SKM-1 treated with dmso at 0.1 percent for 144 hours (cell line): Measurements from ENCODE around the gene CFAP46.

ENCODE experiments used
- DNase-seq: peaks from one replicate; lab custom pipeline; 2025; ENCODE audit not compliant: unreplicated experiment; lab: John Stamatoyannopoulos, UW

Gene CFAP46

DNA sequence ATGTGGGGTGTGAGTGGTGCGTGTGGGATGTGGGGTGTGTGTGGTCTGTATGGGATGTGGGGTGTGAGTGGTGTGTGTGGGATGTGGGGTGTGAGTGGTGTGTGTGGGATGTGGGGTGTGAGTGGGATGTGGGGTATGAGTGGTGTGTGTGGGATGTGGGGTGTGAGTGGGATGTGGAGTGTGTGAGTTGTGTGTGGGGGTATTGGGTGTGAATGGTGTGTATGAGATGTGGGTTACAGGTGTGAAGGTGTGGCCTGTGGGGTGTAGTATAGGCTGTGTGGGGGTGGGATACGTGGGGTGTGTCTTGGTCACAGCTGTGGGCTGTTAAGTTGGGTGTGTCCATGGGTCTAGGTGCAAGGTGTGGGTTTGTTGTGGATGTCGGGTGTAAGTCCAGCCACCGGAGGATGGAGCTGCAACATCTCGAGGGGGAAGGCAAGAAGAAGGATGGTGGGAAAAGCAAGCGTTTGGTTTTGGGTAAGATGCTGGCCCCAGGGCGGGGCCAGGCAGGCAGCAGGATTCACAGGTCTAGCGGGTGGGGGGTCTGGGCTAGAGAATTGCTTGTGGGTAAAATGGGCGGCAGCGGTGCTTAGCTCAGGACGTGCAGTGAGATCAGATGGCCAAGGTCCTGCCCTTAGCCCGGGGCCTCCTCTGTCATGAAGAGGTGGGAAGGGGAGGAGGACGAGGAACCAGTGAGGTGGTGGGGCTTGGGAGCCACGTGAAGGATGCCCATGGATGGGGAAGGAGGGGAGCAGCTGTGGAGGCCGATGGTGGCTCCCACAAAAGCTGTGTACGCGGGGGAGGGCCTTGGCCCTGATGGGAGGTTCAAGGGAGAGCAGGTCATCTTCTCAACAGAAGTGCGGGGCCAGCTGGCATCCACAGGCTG, 60.1 kb downstream of the CFAP46 start:
- DNase-seq, result no peak

DNA sequence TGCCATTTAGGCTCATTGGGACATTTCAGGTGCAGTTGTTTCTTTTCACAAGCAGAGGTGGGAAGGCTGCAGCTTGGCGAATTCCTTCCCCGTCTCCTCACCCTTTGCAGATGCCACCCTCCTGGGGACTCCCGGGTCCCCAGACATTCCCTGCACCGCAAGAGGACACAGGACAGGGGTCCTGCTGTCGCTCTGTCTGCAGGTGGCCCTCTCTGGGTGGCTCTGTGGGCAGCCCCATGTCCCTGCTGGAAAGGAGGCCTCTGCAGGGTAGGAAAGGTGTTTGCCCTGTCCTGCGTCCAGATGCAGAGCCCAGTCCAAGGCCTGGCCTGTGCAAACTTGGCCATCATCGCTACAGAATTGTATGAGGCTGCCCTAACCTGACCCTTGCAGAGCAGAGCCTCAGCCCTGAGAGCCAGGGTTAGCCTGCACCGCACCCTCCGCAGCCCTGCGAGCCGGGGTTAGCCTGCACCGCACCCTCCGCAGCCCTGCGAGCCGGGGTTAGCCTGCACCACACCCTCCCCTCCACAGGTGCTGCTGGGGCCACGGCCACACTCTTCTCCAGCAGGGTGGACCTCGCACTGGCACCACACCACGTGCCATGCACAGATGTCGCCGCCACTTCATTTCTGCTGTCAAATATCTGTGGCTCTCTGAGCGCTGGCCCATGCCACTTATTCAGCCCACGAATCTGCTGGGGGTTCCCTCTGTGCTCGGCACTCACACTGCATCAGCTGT, 61.0 kb downstream of the CFAP46 start:
- DNase-seq, result no peak

DNA sequence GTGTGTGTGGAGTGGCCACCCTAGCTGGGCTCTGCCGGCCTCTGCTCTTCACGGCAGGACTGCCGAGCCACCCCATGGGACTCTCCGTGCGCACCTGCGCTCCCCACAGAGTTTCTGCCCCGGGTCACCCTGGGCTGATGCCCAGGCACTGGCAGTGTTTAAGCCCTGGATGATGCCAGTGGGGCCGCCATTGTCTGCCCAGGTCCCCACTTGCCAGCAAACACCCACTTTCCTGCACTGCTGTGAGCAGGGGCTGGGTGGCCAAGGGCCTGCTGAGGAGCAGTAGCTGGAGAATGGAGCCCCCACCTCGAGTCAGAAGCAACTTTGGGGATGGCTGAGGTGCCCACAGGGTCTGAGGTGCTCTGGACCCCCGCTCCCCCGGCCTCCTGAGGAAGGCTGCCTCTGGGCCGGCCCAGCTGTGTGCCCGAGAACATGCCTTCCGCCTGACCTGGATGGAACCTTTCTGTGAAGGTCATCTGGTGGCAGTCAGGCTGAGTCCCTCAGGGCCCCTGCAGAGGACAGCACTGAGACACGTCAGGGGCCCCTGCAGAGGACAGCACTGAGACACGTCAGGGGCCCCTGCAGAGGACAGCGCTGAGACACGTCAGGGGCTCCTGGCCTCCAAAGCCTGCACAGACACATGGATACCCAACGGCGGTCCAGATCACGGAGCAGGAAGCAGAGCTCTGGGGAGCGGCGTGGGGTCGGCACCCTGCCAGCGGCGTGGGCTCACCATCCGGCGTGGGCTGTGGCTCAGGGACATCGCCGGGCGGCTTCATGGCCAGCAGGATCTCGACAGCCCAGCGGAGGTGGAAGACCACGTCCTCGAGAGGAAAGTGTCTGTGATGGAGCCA, 62.0 kb downstream of the CFAP46 start:
- DNase-seq, result no peak

DNA sequence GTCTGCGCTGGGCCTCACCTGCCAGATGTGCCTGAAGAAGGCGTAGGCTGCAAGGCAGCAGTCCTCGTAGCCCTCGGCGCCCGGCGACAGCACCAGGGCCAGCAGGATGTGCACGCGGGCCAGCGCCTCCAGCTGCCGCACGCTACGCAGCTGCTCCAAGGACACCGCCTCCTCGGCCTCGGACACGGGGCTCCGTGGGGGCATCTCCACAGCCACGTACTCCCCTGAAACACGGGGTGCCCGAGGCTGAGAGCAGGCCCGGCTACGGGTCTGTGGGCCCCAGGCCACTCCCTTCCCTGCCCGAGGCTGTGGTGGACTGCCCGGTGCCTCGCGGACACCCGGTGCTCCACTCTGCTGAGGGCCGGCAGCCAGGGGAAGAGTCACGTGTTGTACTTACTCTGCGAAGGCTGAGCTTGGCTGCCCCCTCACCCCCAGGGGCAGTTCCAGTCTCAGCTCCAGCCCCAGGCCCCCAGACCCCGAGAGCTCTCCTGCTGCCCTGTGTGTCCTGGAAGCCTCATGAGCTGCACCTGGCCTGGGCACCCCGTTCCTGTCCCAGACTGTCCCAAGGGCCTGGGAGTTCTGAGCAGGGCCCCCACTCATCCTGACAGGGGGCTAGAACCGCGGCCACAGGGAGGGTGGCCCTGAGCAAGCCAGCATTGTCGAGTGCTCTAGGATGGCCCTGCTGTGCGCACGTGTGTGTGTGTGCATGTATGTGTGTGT, 62.8 kb downstream of the CFAP46 start:
- no peak for DNase-seq

DNA sequence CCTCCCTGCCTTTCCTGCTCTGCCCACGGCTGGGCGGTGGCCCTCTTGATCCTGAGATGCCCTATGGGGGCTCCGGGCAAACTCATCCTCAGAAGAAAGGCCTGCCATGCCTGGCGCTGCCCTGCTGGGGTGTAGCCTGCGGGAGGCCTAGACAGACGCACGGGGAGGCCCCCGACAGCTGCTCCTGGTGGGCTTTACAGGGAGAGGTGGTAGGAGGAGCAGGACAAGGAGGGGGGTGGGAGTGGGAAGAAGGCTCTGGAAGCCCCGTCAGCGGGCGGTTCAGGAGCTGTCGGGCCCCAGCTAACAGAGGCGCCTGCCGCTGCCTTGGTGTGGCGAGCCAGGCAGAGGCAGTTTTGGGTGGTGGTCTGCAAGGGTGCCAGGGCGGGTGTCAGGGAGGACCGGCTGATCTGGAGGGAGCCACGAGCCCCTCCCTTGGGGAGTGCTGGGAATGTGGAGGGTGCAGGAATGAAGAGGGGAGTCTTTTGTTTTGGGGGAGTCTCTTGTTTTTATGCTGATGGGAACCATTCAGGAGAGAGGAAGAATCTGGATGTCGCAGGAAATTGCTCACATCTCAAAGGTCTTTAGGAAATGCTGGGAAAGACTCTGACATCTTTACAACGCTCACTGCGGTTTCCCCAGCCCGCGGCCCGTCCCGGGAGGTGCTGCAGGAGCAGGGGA, 63.5 kb downstream of the CFAP46 start:
- DNase-seq, result no peak

DNA sequence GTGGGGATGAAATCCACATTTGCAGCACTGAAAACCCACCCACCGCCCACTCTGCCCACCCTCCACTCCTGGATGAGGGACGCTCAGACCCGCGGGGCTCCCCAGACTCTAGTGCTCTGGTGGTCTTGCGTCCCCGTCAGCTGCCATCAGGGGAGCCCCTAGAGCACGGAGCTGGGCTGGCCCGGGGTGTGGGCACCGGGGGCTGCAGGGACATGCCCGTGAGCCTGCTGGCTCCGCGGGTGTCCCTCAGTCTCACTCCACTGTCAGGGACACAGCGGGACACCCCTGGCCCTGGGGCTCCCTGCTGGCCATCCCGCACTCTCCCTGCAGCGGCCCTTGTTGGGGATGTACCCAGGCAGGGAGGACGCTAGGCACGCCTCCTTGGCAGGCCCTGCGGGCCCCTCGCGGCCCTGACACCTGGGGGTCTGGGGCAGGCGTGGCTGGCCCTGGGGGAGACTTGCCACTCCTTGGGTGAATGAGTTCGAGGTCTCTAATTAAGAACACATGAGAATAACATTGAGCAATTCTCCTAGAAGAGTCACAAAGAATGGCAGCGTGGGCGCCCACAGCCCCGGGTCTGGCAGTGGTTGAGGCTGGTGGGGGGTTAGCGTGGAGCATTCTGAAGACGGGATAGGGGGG, 64.2 kb downstream of the CFAP46 start:
- no peak for DNase-seq

DNA sequence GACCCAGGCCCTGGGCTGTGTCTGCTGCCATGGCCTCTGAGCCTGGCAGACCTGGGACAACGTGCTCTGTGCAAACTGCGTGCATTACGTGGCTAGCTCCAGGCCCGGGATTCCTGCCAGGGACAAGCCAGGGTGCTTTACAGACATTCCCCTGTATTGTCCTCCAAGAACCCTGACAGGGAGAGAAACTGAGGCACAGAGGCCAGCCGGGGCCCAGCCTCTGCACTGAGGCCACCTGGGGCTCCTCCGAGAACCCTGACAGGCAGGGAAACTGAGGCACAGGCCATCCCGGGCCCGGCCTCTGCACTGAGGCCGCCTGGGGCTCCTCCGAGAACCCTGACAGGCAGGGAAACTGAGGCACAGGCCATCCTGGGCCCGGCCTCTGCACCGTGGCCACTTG, 64.9 kb downstream of the CFAP46 start:
- DNase-seq, result no peak

DNA sequence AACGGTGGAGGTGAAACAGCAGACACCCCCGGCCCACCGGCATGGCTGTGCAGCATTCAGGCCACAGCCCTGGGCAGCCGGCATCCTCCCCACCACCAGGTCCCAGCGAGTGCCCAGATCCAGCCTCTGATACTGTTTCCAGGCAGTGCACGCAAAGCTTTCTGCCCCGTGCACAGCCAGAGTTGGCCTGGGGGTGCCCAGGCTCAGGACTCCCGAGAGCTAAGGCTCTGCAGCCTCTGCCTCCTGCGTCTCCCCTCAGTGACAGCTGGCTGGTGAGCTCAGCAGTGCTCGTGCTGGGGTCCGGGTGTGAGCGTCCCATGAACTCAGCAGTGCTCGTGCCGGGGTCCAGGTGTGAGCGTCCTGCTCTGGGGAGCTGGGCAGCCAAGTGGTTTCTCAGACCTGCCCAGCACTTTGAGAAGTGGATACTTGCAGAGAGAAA, 65.4 kb downstream of the CFAP46 start:
- no peak for DNase-seq

DNA sequence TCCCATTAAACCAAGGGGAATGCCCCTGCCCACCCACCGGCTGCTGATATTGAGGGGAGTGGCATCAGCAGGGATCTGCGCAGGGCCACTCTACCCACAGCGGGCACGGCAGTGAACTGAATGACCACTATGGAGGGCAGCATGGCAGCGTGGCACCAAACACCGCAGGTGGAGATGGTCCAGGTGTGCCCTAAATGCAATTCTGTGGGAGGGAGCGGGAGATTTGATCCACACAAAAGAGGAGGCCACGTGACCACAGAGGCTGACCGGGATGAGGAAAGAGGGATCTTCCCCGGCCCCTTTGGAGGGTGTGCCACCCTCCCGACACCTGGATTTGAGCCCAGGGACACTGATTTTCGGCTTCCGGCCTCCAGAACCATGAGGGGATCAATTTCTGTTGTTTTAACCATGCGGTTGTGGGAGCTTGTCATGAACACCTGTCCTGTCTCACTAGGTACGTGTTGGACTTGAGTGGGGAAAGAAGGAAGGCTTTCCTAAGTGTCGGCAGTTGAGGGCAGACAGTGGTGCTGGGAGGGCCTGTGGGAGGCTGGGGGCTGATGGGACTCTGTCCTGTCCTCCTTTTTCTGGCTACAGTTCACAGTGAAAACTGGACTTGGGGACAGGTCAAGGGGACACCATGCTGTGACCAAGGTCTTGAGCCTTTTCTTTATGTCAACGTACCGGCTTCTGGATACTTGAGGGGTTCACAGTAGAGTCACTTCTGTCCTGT, 66.1 kb downstream of the CFAP46 start:
- no peak for DNase-seq

DNA sequence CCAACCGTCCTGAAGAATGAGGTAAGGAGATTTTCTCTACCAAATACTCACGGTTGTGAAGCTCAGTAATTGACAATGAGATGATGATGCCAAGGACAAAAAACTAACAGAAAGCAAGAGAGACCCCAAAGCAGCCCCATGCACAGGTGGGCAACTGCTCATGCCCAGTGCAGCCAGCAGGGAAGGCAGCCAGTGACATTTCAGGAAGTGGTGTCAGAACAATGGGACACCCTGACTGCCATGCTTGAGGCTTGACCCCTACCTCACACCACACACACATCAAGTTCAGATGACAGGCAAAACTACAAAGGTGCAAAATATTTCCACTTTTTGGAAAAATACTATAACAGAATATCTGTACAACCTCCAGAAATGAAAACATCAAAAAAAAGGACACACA, 66.9 kb downstream of the CFAP46 start:
- no peak for DNase-seq

DNA sequence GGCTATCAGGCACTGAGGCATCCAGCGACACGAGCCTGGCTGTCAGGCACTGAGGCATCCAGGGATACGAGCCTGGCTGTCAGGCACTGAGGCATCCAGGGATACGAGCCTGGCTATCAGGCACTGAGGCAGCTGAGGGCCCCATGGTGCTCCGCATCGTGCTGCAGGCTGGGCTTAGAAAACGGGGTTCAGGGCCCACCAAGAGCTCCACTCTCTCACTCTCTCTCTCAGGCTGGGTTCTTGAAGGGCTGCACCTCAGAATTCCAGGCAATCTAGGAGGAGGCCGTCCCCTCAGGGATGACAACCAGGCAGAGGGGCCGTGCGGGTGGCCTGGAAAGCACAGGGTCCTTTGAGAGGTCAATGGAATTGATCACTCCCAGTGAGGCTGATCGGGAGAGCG, 69.0 kb downstream of the CFAP46 start:
- no peak for DNase-seq

DNA sequence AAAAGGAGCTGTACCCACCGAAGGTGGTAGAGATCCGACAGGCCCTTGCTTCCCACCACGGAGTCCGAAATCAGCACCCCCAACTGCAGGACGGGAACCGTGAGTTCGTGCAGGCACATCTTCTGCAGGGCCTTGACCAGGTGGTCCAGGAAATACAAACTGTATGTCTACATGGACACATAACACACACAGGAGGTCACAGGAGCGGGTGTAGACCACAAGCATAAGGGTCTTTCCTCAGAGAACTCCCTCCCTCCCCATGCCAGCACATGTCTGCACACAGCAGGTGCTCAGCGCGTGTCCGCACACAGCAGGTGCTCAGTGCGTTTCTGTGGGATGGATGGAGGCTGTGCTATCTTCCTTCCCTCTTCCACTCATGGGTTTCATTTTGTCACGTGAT, 69.7 kb downstream of the CFAP46 start:
- DNase-seq, result no peak

DNA sequence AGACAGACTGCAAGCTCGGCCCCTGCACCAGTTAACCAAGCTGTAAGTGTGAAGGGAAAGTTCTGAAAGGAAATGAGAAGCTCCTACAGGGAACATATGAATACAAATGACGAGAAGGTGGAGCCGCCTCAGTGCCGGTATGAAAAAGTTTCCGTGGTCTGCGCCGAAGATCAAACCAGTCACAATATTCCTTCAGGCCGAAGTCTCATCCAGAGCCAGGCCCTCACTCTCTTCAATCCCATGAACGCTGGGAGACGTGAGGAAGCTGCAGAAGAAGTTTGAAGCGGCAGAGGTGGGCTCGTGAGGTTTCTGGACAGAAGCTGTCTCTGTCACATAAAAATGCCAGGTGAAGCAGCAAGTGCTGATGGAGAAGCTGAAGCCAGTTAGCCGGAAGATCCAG, 71.9 kb downstream of the CFAP46 start:
- no peak for DNase-seq

DNA sequence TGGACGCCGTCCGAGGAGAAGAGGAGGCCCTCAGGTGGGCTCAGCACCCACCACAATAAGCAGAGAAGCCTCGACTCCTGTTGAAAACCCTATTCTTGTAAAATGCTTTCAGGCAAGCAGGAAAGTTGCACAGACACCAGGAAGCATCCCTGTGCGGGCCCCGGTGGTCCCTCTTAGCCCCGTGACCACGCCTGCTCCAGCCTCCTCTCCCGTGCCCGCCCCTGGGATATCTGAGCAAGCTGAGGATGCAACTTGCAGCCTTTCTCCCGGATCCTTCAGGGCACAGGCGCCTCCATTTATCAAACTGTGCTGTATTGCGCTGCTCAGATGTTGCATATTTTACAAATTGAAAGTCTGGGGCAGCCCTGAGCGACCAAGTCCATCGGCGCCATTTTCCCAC, 72.7 kb downstream of the CFAP46 start:
- DNase-seq, result no peak

DNA sequence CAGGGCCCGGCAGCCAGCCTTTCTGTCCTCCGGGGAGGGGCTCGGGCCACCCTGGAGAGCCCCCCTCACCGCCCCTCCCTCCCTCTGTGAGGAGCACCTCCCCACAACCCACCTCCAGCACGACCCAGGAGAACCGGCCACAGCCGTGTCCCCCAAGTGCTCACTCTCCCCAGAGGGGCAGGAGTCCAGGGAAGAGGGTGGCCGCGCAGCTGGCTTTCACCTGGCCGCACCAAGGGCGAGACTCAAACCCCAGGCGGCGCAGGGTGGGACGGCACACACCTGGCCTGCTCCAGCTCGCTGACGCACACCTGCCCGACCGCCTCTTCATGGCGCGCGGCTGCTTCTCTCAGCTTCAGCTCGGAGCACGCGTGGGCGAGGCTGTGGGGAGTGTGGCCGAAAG, 73.4 kb downstream of the CFAP46 start:
- DNase-seq, result no peak

DNA sequence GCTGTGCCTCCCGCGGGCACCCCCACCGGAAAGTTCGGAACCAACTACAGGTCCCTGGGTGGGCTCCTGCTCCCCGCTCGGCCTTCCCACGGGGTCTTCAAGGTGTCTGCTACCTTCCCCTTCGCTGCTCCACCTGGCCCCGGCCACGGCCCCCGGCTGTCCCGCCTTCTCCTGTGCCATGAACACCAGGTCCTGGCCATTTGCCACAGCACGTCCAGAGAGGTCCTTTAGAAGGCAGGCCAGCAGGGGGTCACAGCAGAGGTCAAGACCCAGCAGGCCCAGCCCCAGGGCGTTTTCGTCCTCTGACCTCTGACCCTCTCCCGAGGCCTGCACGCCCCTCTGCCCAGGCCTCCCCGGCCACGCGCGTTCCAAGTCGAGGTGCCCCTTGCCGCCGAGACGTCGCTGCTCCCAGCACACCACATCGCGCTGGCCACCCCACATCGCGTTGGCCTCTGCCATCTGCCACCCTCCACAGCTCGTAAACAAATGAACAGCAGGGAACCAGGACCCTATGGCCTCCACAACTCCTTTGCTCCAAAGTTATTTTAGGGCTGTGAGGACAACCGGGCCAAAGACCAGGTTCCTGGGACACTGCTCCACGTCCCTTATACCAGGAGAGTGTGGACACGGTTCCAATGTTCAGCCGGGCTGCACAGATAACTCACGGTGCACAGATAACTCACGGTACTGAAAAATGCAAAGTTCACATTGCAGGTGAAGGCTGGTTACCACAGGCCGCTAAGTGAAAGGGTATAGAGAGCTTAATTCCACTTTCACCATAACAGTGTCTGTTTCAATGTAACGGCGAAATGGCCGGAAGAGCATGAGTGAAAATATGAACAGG, 74.3 kb downstream of the CFAP46 start:
- DNase-seq, result no peak

DNA sequence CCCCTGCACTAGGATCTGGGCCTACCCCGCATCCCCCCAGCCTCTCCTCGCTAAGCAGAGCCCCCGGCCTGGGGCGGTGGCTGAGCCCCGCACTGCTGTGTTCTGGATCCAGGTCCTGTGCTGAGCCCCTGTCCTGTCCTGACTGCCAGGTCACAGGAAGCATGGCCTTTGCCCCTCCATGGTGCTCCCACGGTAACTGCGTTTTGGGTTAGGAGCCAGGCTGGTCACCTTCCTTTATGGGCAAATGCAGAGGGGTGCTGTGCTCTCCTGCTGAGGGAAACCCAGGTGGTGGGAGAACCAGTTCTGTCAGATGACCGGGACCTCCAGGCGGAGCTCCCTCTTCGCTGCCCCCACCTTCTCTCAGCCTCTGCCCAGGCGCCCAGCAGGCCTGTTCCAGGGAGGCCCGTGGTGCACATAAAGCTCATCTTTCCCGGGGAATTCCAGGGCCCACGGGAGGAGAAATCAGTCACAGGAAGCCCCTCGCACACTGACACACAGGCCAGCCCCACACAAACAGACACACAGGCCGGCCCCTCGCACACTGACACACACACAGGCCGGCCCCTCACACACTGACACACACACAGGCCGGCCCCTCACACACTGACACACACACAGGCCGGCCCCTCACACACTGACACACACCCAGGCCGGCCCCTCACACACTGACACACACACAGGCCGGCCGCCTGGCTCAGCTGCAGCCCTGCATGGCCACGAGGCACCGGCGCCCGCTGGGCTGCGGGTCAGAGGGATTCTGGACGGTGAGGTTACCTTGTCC, 75.6 kb downstream of the CFAP46 start:
- DNase-seq, result no peak
